Endothelial cell (in vitro differentiated cells): Measurements from ENCODE around the gene CIAPIN1. TPM values are rescaled to one million over a fixed set of nuclear protein-coding genes. Genes with fewer than 3 reads are reported as not detected.

Experiments used
- DNase-seq: peaks from one replicate; pipeline ENCODE4 v3.0.0; 2021; ENCODE audit warnings: low spot score
- H3K27ac Mint-ChIP-seq: one replicate; pipeline ENCODE4 v1.8.0; 2021; ENCODE audit warnings: mixed read lengths, inconsistent platforms; ENCODE audit not compliant: unreplicated experiment
- H3K27me3 Mint-ChIP-seq: one replicate; pipeline ENCODE4 v1.8.0; 2021; ENCODE audit warnings: mild to moderate bottlenecking, moderate library complexity, mixed read lengths, inconsistent platforms; ENCODE audit not compliant: unreplicated experiment
- H3K36me3 Mint-ChIP-seq: one replicate; pipeline ENCODE4 v1.8.0; 2021; ENCODE audit warnings: mild to moderate bottlenecking, low read depth, mixed read lengths, inconsistent platforms; ENCODE audit not compliant: unreplicated experiment
- H3K4me1 Mint-ChIP-seq: one replicate; pipeline ENCODE4 v1.8.0; 2021; ENCODE audit warnings: mild to moderate bottlenecking, mixed read lengths, inconsistent platforms; ENCODE audit not compliant: unreplicated experiment
- H3K4me3 Mint-ChIP-seq: one replicate; pipeline ENCODE4 v1.8.0; 2021; ENCODE audit warnings: mild to moderate bottlenecking, mixed read lengths, inconsistent platforms; ENCODE audit not compliant: unreplicated experiment
- H3K9me3 Mint-ChIP-seq: one replicate; pipeline ENCODE4 v1.8.0; 2021; ENCODE audit warnings: mixed read lengths, inconsistent platforms; ENCODE audit not compliant: unreplicated experiment
- total RNA-seq: library from RNA; stranded (reverse); fragmentation: NEBNext Ultra II Directional; extraction: Animal tissue kit (Norgen Biotek cat#: 25700); gene quantifications from one replicate; pipeline ENCODE4 v1.2.1, GENCODE V29; 2021; ENCODE audit not compliant: unreplicated experiment
- TF ChIP-seq, protein P1 (sequence below): fragments of 200-600 bp; sonication (generic); IDR thresholded peaks from one replicate; pipeline ENCODE4 v1.5.0; 2021; ENCODE audit warnings: antibody characterized with exemption; ENCODE audit not compliant: unreplicated experiment

Gene CIAPIN1
- total RNA-seq, 1 donor from 2014 or later: 82.6 TPM

GRCh38 chr16:57485916-57486857 is 39.0 kb upstream of the CIAPIN1 start, which contains the start of gene DOK4:
DOK4 (minus strand) TSS chr16:57486493; CDS start chr16:57479507, 6,986 bp downstream.
- Mint-ChIP-seq H3K27ac (peak within 1 kb of the TSS; percentile 80), H3K4me3 (peak within 1 kb of the TSS; percentile 94), H3K27me3 (peaks cover 12% of the 10 kb centered on the region), H3K9me3 (no peaks in the 10 kb centered on the region), H3K4me1 (peaks cover 19% of the 10 kb centered on the region), H3K36me3 (no peaks in the 10 kb centered on the region)
- peak; percentile 80 for DNase-seq
- TF ChIP-seq, protein P1, sequence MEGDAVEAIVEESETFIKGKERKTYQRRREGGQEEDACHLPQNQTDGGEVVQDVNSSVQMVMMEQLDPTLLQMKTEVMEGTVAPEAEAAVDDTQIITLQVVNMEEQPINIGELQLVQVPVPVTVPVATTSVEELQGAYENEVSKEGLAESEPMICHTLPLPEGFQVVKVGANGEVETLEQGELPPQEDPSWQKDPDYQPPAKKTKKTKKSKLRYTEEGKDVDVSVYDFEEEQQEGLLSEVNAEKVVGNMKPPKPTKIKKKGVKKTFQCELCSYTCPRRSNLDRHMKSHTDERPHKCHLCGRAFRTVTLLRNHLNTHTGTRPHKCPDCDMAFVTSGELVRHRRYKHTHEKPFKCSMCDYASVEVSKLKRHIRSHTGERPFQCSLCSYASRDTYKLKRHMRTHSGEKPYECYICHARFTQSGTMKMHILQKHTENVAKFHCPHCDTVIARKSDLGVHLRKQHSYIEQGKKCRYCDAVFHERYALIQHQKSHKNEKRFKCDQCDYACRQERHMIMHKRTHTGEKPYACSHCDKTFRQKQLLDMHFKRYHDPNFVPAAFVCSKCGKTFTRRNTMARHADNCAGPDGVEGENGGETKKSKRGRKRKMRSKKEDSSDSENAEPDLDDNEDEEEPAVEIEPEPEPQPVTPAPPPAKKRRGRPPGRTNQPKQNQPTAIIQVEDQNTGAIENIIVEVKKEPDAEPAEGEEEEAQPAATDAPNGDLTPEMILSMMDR: no peak

DNA sequence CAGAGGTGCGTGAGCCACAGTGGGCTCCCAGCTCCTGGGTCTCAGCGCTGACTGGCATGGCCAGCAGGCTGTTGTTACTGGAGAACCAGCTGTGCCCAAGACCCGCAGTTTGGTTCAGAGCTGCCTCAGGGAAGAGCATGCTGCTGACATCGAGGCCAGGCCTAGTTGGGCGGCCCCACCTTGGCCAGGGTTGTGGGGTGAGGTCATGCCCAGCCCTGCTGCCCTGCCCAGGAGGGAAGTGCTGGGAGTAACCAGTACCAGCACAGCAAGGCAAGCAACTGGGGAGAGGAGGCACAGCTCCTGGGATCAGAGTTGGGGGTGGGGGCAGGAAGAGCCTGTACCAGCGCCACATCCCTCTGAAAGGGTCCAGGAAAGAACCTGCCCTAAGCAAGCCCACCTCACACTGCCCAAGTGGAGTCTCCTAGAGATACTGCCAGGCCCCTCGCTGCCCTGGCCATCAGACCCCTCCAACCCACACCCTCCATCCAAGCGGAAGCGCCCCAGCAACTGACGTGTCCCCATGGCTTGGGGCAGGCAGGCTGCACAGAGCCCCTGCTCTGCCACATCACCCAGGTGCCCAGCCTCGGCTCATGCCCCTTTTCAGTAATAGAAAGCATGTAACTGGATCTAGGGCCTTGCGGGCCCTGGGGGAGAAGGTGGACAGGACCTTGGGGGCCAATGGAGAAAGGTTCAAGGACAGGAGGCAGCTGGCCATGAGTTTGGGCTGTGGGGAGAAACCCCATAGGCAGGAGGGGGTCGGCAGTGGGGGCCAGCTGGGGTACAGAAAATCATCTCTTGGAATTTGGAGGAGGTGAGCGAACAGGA is 38.1 kb upstream of the CIAPIN1 start:
- peaks cover 12% of the 10 kb centered on the region for H3K27me3 Mint-ChIP-seq
- no peak for DNase-seq
- no peaks in the 10 kb centered on the region for H3K36me3 Mint-ChIP-seq
- peaks cover 19% of the 10 kb centered on the region for H3K4me1 Mint-ChIP-seq
- no peaks in the 10 kb centered on the region for H3K9me3 Mint-ChIP-seq
- peak overlapping the region; percentile 94 for H3K4me3 Mint-ChIP-seq
- TF ChIP-seq, protein P1: no peak
- peak overlapping the region; percentile 5 for H3K27ac Mint-ChIP-seq

GRCh38 chr16:57484515-57485005 is 37.4 kb upstream of the CIAPIN1 start:
- H3K4me3 Mint-ChIP-seq: no peak overlapping the region
- peaks cover 20% of the 10 kb centered on the region for H3K4me1 Mint-ChIP-seq
- TF ChIP-seq, protein P1: no peak
- H3K36me3 Mint-ChIP-seq: no peaks in the 10 kb centered on the region
- peaks cover 12% of the 10 kb centered on the region for H3K27me3 Mint-ChIP-seq
- DNase-seq: no peak
- peak overlapping the region; percentile 0 for H3K27ac Mint-ChIP-seq
- H3K9me3 Mint-ChIP-seq: no peaks in the 10 kb centered on the region

DNA sequence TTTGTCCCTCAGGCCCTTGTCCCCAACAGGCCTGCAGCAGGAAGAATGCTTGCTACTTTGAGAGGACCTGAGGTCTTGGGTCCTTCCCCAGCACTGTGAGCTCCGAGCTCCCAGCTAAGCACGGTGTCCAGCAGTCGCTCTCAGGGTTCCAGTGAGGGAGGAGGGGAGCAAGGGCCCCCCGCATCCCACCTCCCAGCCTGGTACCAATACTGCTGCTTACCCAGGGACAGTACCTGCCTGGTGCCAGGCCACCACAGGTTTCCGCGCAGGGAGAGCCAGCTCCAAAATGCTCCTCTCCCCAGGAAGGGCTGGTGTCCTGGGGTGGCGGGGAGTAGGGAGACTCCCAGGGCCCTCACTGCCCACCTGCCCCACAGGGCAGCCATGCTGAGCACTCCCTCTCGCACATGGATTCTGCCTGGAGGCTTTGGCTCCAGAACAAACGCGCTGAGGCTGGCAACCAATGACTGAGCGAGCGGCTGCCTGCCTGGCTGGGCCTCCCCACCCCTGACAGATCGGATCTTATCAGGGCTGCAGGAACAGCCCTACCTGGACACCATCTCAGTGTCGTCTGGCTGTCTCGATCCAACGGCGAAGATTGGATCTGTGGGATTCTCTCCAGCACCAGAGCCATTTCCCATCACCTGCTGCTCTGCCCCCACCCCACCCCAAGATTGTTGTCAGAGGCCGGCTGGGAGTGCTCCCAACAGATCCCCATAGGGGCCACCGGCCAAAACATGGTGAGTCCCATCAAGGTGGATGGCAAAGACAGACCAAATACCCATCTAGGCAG is 36.7 kb upstream of the CIAPIN1 start:
- no peaks in the 10 kb centered on the region for H3K36me3 Mint-ChIP-seq
- H3K4me1 Mint-ChIP-seq: peaks cover 23% of the 10 kb centered on the region
- no peak overlapping the region for H3K27ac Mint-ChIP-seq
- no peak overlapping the region for H3K4me3 Mint-ChIP-seq
- no peaks in the 10 kb centered on the region for H3K9me3 Mint-ChIP-seq
- TF ChIP-seq, protein P1: no peak
- no peak for DNase-seq
- H3K27me3 Mint-ChIP-seq: peaks cover 12% of the 10 kb centered on the region
